Measurements from ENCODE around the gene CENPI. TPM values are rescaled to one million over a fixed set of nuclear protein-coding genes. Genes with fewer than 3 reads are reported as not detected.

Gene CENPI
- polyA plus RNA-seq, 1 donor (not counting 4 experiments of a cell fraction or from before 2014, with no cell fraction given) = 10.5 TPM

DNA sequence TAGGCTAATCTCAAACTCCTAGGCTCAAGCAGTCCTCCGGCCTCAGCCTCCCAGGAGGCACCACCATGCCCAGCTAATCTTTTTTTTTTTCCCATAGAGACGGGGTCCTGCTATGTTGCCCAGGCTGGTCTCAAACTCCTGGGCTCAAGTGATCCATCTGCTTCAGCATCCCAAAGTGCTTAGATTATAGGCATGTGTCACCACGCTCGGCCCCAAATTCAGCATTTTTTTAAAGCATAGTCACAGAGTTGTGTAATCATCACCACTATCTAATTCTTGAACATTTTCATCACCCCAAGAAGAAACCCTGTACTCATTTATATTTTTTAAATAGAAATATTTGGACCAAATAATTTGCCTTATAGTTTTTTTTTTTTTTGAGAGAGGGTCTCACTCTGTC lies 10.3 kb downstream of the CENPI start:
- DNase-seq (ENCODE audit: low read depth, low spot score) (no peak), FAIRE-seq (no peak)
- Histone ChIP-seq H3K9me1 (ENCODE audit: control insufficient read depth, extremely low read depth, insufficient read depth, low read length) (no peaks in the 10 kb centered on the region), H3K4me1 (ENCODE audit: control insufficient read depth, extremely low read depth, insufficient read depth, low read length) (no peaks in the 10 kb centered on the region), H3K79me2 (ENCODE audit: control insufficient read depth, insufficient read depth, low read length) (no peaks in the 10 kb centered on the region), H4K20me1 (ENCODE audit: control insufficient read depth, extremely low read depth, insufficient read depth, low read length) (no peaks in the 10 kb centered on the region), H3K27me3 (ENCODE audit: control insufficient read depth, extremely low read depth, insufficient read depth, low read length) (no peaks in the 10 kb centered on the region), H3K9ac (ENCODE audit: control insufficient read depth, extremely low read depth, insufficient read depth, low read length) (no peak overlapping the region), H3K4me3 (ENCODE audit: control insufficient read depth in 2 of 3, extremely low read depth in 1 of 3, insufficient read depth in 2 of 3, low read depth in 1 of 3, low read length in 3 of 3) (no peak overlapping the region), H3K27ac (ENCODE audit: control insufficient read depth, insufficient read depth, low read length) (no peak overlapping the region), H3K4me2 (ENCODE audit: control insufficient read depth, extremely low read depth, insufficient read depth, low read depth, low read length) (no peak overlapping the region), H3K36me3 (ENCODE audit: control insufficient read depth in 2 of 2, extremely low read depth in 1 of 2, insufficient read depth in 2 of 2, low read length in 2 of 2) (no peaks in the 10 kb centered on the region), H2AFZ (ENCODE audit: control insufficient read depth, low read length) (no peak overlapping the region), H3K9me3 (ENCODE audit: control insufficient read depth, low read depth, low read length) (no peaks in the 10 kb centered on the region)
- dilution Hi-C loops (cut with MboI; ENCODE audit: extremely low pct_ligation_motif_present, low sequenced_read_pairs) = no loop called here
- TF ChIP-seq, protein P1, sequence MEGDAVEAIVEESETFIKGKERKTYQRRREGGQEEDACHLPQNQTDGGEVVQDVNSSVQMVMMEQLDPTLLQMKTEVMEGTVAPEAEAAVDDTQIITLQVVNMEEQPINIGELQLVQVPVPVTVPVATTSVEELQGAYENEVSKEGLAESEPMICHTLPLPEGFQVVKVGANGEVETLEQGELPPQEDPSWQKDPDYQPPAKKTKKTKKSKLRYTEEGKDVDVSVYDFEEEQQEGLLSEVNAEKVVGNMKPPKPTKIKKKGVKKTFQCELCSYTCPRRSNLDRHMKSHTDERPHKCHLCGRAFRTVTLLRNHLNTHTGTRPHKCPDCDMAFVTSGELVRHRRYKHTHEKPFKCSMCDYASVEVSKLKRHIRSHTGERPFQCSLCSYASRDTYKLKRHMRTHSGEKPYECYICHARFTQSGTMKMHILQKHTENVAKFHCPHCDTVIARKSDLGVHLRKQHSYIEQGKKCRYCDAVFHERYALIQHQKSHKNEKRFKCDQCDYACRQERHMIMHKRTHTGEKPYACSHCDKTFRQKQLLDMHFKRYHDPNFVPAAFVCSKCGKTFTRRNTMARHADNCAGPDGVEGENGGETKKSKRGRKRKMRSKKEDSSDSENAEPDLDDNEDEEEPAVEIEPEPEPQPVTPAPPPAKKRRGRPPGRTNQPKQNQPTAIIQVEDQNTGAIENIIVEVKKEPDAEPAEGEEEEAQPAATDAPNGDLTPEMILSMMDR (optimal IDR thresholded peaks at IDR 0.05 in 1 of 3, IDR thresholded peaks at IDR 0.05 in 1 of 3, conservative IDR thresholded peaks at IDR 0.05 in 1 of 3; ENCODE audit: extremely low read depth in 1 of 3, insufficient read depth in 2 of 3, low read length in 3 of 3) = no peak
- no peak for TF ChIP-seq EZH2 (IDR thresholded peaks at IDR 0.05; ENCODE audit: low read length)

DNA sequence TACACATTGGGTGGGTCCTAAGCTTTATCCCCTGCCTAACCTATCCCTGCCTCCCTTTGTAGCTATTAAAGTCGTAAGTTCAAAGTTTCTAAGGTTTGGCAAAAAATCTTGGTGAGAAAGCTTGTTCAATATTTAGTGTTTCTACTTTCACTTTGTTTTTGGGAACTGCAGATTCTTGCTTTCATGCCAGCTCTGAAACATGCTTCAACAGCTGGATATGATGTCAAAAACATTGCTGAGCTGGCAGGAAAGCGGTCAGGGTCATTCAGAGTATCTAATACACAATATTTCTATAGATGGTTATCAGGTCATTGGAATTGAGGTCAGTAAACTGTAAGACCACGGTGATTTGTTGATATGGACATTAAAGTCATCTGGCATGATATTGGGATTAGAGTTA lies 19.7 kb downstream of the CENPI start:
- FAIRE-seq (no peak), DNase-seq (ENCODE audit: low read depth, low spot score) (no peak)
- dilution Hi-C loops (cut with MboI; ENCODE audit: extremely low pct_ligation_motif_present, low sequenced_read_pairs) = no loop called here

More for the DNA sequence above, 19.7 kb downstream of the CENPI start:
- Histone ChIP-seq H2AFZ (ENCODE audit: control insufficient read depth, low read length) (no peak overlapping the region), H3K27me3 (ENCODE audit: control insufficient read depth, extremely low read depth, insufficient read depth, low read length) (no peaks in the 10 kb centered on the region), H3K9ac (ENCODE audit: control insufficient read depth, extremely low read depth, insufficient read depth, low read length) (no peak overlapping the region), H3K4me1 (ENCODE audit: control insufficient read depth, extremely low read depth, insufficient read depth, low read length) (no peaks in the 10 kb centered on the region), H4K20me1 (ENCODE audit: control insufficient read depth, extremely low read depth, insufficient read depth, low read length) (no peaks in the 10 kb centered on the region), H3K79me2 (ENCODE audit: control insufficient read depth, insufficient read depth, low read length) (no peaks in the 10 kb centered on the region), H3K27ac (ENCODE audit: control insufficient read depth, insufficient read depth, low read length) (no peak overlapping the region), H3K9me3 (ENCODE audit: control insufficient read depth, low read depth, low read length) (no peaks in the 10 kb centered on the region), H3K9me1 (ENCODE audit: control insufficient read depth, extremely low read depth, insufficient read depth, low read length) (no peaks in the 10 kb centered on the region), H3K4me2 (ENCODE audit: control insufficient read depth, extremely low read depth, insufficient read depth, low read depth, low read length) (no peak overlapping the region), H3K36me3 (ENCODE audit: control insufficient read depth in 2 of 2, extremely low read depth in 1 of 2, insufficient read depth in 2 of 2, low read length in 2 of 2) (no peaks in the 10 kb centered on the region), H3K4me3 (ENCODE audit: control insufficient read depth in 2 of 3, extremely low read depth in 1 of 3, insufficient read depth in 2 of 3, low read depth in 1 of 3, low read length in 3 of 3) (no peak overlapping the region)
- TF ChIP-seq, protein P1 (optimal IDR thresholded peaks at IDR 0.05 in 1 of 3, IDR thresholded peaks at IDR 0.05 in 1 of 3, conservative IDR thresholded peaks at IDR 0.05 in 1 of 3; ENCODE audit: extremely low read depth in 1 of 3, insufficient read depth in 2 of 3, low read length in 3 of 3) = no peak
- TF ChIP-seq EZH2 (IDR thresholded peaks at IDR 0.05; ENCODE audit: low read length) = no peak

Measured in keratinocyte (primary cell).